SJSA1 (cell line): ENCODE results near the gene AEN. TPM values are rescaled to one million over a fixed set of nuclear protein-coding genes. Genes with fewer than 3 reads are reported as not detected.

Source experiments
- DNase-seq, 2 experiments: peaks; one replicate each; pipeline ENCODE4 v3.0.0-alpha.2; 2015 to 2020; ENCODE audit warnings: low spot score in 2 of 2, low read depth in 1 of 2
- H3K27ac ChIP-seq: fragments of 250-450 bp; sonication (Bioruptor Pico); 2 replicates; pipeline ENCODE4 v1.5.1; 2020; ENCODE audit warnings: mild to moderate bottlenecking, moderate library complexity
- H3K27me3 ChIP-seq: fragments of 250-450 bp; sonication (Bioruptor Pico); replicated peaks from 2 replicates; pipeline ENCODE4 v1.5.1; 2020; ENCODE audit warnings: mild to moderate bottlenecking, moderate library complexity
- H3K36me3 ChIP-seq: fragments of 250-450 bp; sonication (Bioruptor Pico); 2 replicates; pipeline ENCODE4 v1.5.1; 2020; ENCODE audit warnings: mild to moderate bottlenecking
- H3K4me1 ChIP-seq: fragments of 250-450 bp; sonication (Bioruptor Pico); replicated peaks from 2 replicates; pipeline ENCODE4 v1.6.1; 2021; ENCODE audit warnings: mild to moderate bottlenecking
- H3K4me3 ChIP-seq: fragments of 250-450 bp; sonication (Bioruptor Pico); 2 replicates; pipeline ENCODE4 v1.5.1; 2020; ENCODE audit warnings: mild to moderate bottlenecking
- H3K9me3 ChIP-seq: fragments of 250-450 bp; sonication (Bioruptor Pico); replicated peaks from 2 replicates; pipeline ENCODE4 v1.5.1; 2020; ENCODE audit warnings: mild to moderate bottlenecking
- total RNA-seq: library from RNA; depleted of rRNA; stranded (reverse); fragments of >200 nt; shearing (Covaris generic); gene quantifications from 2 replicates; pipeline ENCODE4 v1.2.3, GENCODE V29; 2014

The AEN gene
- total RNA-seq, 1 experiment from 2014 or later: 56.2 TPM

DNA sequence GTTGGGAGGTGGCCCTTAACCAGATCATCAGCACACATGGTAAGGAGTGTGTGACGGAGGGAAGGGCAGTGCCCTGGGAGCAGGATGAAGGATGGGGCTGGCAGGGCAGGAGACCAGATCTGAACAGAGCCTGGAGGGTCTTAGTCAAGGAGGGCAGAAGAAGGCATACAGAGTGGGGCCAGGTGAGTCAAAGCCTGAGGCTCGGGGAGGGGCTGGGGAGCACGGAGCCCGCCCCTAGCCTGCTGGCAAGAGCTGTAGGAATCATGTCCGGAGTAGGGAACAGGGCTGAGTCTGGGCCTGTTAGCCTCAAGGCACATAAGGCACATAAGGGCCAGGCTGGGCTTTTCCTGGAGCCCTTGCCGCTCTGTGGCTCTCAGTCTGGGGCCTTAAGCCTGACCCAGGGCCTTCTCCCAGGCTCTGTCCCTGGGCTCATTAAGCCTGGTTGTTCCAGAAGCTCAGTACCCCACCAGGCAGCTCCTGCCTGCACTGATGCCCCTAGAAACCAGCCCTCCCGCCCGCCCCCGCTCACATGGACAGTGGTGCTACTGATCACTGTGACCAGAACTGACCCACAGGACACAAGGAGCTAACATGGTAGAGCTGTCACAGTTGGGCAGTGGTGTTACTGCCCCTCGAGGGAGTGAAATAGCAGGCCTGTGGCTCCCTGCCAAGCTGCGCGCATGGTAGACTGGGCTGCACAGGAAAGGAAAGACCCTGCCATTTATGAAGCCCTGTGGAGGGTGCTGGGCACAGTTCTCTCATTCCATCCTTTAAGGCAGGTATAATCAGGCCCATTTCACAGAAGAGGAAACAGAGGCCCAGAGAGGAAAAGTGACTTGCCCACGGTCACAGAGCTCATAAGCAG lies 32.3 kb downstream of the AEN start:
- no peak for DNase-seq
- H3K4me1 ChIP-seq: peaks cover 17% of the 10 kb centered on the region
- H3K27ac ChIP-seq: no peak overlapping the region
- H3K27me3 ChIP-seq: no peaks in the 10 kb centered on the region
- no peaks in the 10 kb centered on the region for H3K9me3 ChIP-seq
- no peak overlapping the region for H3K4me3 ChIP-seq
- H3K36me3 ChIP-seq: no peaks in the 10 kb centered on the region

DNA sequence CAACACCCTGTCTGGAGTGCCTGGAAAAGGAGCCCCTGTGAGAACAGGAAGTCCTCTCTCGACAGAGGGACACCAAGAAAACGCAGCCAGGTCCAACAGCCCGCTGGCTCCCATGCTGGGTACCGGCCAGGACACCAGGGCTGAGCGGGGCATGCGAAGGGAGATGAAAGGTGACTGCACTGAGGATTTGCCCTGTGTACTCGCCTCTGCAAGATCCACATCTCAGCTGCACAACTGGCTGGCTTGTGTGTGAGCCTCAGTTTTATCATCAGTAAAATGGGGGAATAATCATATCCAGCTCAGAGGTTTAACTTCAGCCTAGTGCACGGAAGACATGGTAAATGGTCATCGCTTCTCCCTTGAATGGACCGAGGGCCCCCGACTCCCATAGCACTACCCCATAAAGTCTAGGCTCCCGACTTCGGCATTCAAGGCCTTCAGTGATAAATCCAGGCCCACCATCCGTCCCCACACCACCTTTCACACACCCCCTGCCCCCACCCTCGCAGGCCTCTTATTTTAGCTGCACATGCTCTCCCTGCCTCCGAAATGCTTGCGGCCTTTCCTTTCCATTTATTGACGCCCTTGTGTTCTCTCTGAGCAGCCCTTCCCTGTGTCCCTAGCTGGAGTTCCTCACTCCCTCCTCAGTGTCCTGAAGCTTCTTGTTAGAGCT lies 33.4 kb downstream of the AEN start:
- Histone ChIP-seq H3K9me3 (no peaks in the 10 kb centered on the region), H3K4me1 (peaks cover 7% of the 10 kb centered on the region), H3K27me3 (no peaks in the 10 kb centered on the region)

DNA sequence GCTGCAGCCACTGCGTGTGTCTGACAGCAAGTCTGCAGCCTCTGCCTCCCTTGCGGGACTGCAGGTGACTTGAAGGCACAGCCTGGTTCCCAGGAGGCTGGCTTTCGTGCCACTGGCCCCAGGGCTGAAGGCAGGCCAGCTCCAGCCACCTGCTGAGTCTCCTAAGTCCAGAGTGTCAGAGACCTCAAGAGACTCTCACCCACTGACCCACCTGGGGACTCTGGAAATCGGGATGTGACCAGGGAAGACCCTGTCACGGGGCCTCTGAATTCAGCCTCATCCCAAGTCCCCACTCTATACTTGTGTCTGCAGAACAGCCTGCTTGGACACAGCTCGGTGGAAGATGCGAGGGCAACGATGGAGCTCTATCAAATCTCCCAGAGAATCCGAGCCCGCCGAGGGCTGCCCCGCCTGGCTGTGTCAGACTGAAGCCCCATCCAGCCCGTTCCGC lies 34.0 kb downstream of the AEN start:
- no peak overlapping the region for H3K4me3 ChIP-seq
- H3K4me1 ChIP-seq: peaks cover 1% of the 10 kb centered on the region
- H3K36me3 ChIP-seq: no peaks in the 10 kb centered on the region
- no peak overlapping the region for H3K27ac ChIP-seq
- no peak for DNase-seq
- no peaks in the 10 kb centered on the region for H3K27me3 ChIP-seq
- no peaks in the 10 kb centered on the region for H3K9me3 ChIP-seq

More for the DNA sequence above, 33.4 kb downstream of the AEN start:
- Histone ChIP-seq H3K4me3 (no peak overlapping the region), H3K27ac (no peak overlapping the region), H3K36me3 (no peaks in the 10 kb centered on the region)
- DNase-seq: no peak

DNA sequence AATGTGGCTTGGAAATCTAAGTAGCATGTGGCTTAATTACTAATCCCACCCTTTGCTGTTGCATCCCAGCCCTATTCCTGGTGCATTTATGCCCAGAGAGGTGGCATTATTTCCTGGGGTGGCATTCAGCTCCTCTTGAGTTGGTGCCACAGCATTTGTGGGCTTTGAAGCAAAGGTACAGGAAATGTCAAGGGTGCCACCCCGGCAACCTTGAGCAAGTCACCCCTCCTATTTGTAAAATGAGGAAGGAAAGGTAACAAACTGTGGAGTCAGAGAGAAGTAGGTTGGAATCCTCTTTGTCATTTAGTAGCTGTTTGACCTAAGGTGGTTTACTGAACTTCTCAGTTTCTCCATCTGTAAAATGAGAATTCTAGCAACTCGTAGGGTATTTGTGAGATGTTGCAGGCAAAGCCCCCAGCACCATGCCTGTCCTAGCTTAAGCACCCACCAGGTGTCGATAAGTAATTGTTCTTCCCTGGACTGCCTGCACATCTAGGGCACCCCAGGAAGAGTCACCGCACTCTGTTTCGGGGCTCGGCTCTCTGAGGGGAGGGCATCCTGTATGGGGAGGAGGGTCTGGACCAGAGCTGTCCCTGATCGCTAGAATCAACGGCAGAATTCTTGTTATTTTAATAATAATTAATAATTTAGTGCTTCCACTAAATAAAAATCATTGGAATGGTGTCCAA lies 34.8 kb downstream of the AEN start:
- no peaks in the 10 kb centered on the region for H3K9me3 ChIP-seq
- H3K36me3 ChIP-seq: no peaks in the 10 kb centered on the region
- no peaks in the 10 kb centered on the region for H3K27me3 ChIP-seq
- no peak overlapping the region for H3K27ac ChIP-seq
- no peak overlapping the region for H3K4me3 ChIP-seq
- peaks cover 5% of the 10 kb centered on the region for H3K4me1 ChIP-seq
- no peak for DNase-seq

DNA sequence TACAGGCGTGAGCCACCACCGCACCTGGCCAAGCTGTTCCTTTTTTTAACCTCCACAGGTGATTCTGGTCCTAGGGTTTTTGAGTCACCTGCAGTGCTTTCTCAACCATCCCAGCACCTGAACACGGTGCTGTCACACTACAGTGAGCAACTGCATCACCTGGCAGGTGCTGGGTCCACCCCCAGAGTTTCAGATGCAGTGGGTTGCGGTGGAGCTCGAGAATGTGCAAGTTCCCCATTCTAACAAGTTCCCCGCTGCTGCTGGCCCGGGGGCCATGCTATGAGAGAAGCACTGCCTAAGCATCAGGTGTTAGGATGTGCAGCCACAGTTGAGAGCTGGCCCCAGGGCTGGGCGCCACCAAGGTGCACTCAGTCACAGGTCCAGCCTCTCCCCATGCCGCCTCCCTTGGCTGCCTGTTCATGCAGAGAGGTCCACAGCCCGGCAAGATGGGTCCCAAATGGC lies 35.7 kb downstream of the AEN start:
- DNase-seq: no peak
- Histone ChIP-seq H3K36me3 (no peaks in the 10 kb centered on the region), H3K27me3 (no peaks in the 10 kb centered on the region), H3K4me3 (no peak overlapping the region), H3K4me1 (peaks cover 11% of the 10 kb centered on the region), H3K27ac (no peak overlapping the region), H3K9me3 (no peaks in the 10 kb centered on the region)

DNA sequence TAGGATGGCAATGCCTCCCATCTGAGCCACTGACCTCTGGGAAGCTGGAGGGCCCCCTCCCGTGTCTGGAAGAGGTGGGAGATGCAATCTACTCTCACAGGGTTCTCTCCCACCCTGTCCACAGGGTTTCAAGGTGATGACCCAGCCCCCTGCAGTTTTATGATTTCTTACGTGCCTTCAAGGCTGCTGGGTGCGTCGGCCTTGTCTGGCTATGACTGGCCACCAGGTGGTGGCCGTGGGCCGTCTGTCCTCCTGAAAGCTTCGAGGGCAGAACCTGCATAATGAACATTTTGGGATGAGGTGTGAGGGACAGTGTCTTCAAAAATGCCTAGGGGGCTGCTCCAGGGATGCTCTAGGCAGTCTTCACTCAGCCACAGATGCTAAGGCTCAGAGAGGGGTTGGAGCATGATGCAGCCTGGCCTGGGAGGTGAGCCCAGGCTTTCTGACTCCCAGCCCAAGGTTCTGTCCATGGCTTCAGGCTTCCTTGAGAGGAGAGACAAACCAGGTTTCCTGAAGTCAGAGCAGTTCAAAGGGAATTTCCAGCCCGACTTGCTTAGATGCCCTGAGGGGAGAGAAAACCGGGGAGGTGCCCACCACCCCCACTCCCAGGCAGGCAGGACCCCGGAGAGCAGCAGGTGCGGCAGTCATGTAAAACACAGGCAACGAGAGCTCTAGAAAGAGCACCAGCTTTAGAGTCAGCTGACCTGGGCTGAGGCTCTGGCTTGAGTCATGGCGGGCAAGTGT lies 36.4 kb downstream of the AEN start:
- Histone ChIP-seq H3K9me3 (no peaks in the 10 kb centered on the region), H3K4me3 (no peak overlapping the region), H3K4me1 (peaks cover 13% of the 10 kb centered on the region), H3K36me3 (no peaks in the 10 kb centered on the region), H3K27ac (no peak overlapping the region), H3K27me3 (no peaks in the 10 kb centered on the region)
- DNase-seq: peak; percentile 26 to 31

DNA sequence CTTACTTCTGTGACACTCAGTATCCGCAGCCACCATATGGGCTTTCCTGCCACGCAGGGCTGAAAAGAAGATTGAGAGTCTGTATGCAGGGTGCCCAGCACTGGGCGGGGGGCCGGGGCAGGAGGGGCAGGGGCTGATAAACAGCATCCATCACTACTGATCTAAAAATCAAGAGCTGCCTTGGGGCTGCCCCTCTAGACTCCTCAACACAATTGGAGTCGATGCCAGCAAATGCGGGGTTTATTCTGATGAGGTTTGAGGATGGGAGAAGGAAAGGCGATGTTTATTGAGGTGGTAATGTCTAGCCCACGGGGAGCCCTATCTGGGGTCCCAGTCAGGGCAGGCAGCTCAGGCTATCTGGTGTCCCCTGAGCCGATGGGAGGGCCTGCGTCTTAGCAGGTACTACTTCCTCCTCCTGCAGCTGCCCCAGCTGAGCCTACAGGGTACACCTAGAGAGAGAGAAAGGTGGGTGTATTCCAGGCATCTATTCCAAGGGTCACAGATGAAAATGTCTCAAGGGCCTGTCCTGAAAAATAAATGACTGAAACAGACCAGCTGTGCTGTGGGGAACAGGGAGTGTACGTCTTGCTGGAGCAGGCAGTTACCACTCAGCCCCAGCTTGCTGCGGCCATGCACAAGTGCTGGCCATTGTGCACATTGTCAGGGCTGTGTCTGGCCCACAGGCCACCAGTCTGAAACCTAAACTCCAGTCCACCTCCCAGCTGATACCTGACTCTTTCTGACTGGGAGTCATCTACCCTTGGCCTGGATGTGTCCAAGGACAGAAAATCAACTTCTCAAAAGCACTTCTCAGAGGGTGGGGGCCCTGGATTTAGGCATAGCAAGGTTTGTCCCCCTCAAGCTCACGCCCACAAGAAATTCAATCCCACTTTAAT lies 37.2 kb downstream of the AEN start:
- Histone ChIP-seq H3K27ac (no peak overlapping the region), H3K4me3 (no peak overlapping the region), H3K36me3 (no peaks in the 10 kb centered on the region), H3K9me3 (no peaks in the 10 kb centered on the region), H3K4me1 (peaks cover 13% of the 10 kb centered on the region), H3K27me3 (no peaks in the 10 kb centered on the region)
- DNase-seq: no peak

DNA sequence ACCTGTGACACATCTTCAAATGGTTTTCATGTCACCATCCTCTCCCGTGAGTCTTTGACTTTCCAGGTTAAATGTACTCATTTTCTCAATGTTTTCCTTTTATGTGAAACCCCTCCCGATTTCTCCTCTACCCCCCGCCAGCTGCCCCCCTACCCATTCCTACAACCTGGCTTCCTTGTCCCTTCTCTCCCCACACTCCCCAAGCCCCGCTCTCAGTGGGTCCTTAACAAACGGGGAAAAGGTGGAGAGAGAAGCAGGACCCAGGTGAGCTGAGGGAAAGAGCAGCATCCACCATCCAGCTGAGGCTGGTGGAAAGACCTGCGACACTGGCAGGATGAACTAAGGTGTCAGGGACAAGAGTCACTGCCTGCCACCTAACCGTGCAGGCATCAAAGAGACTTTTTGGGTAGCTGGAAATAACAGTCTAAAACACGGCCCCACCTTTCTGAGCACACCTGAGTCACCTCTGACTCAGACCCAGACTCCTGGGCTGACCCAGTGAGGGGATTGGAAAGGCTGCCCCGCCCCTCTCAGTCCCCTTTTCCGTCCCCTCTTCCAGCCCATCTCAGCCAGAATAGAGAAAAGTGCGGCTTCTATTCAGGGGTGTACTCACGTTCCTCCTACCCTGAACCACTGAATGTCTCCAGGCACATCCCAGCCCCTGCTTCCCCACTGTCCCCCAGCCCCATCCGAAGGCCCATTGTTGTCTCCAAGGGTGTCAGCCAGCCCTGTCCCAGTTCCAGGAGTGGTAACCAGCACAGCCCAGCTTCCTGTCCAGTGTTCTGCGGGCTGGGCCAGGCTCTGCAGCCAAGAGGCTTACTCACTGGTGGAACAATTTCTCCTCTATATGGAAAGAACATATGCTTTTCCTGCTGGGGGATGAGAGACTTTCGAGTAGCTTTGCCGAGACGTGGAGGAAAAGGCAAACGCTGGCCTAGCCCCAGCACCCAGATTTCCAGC lies 38.1 kb downstream of the AEN start:
- no peaks in the 10 kb centered on the region for H3K9me3 ChIP-seq
- H3K27ac ChIP-seq: no peak overlapping the region
- no peak overlapping the region for H3K4me3 ChIP-seq
- H3K4me1 ChIP-seq: peaks cover 13% of the 10 kb centered on the region
- H3K36me3 ChIP-seq: no peaks in the 10 kb centered on the region
- no peaks in the 10 kb centered on the region for H3K27me3 ChIP-seq
- no peak for DNase-seq

DNA sequence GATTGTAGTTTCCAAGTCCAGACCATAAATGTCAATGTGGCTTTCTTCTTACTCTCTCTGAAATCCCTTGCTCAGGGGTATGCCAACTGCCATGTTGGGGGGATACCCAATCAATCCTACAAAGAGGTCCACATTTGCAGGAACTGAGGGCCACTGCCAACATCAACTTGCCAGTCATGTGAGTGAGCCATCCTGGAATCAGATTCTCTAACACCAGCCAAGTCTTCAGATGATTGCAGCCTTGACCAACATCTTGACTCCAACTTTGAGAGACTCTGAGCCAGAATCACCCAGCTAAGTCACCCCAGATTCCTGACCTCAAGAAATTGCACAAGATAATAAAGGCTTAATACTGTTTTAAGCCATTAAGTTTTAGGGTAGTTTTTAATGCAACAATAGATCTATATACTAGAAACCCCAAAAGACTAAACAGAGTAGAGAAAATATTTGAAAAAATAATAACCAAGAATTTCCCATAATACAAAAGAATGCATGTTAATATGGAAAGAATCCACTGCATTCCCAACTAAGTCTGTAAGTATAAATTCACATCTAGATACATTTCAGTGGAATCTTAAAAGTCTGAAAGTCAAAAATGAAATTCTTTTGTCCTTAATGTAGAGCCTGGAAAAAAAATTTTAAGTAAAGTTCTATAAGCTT lies 40.0 kb downstream of the AEN start:
- peak in 1 of 2 experiments; percentile 10 for DNase-seq
- Histone ChIP-seq H3K27me3 (no peaks in the 10 kb centered on the region), H3K36me3 (no peaks in the 10 kb centered on the region), H3K27ac (no peak overlapping the region), H3K4me1 (peaks cover 13% of the 10 kb centered on the region), H3K4me3 (no peak overlapping the region), H3K9me3 (no peaks in the 10 kb centered on the region)

DNA sequence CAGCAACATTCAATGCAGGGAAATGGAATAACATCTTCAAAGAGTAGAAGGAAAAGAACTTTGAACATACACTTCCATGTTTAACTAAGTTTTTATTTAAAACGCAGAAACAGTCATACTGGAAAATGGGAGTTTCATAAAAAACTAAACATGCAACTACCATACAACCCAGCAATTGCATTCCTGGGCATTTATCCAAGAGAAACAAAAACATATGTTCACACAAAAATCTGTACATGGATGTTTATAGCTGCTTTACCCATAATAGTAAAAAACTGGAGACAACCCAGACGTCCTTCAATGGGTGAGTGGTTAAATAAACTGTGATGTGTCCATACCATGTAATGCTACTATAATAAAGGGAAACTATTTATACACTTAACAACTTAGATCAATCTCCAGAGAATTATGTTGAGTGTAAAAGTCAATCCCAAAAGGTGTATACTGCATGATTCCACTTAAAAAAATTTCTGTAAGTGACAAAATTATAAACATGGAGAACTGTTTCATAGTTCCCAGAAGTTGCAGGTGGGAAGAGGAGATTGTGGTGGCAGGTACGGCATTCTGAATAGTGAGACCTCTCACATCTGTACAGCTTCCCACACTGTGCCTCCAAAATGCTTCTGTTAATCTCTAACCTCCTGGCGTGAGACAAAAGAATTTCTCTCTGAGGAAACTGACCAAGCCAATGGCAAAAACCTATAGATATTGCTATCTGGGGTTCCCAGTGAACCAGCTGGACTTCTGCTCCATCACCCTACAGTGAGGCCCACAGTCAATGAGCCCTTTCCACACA lies 40.8 kb downstream of the AEN start:
- H3K27ac ChIP-seq: no peak overlapping the region

DNA sequence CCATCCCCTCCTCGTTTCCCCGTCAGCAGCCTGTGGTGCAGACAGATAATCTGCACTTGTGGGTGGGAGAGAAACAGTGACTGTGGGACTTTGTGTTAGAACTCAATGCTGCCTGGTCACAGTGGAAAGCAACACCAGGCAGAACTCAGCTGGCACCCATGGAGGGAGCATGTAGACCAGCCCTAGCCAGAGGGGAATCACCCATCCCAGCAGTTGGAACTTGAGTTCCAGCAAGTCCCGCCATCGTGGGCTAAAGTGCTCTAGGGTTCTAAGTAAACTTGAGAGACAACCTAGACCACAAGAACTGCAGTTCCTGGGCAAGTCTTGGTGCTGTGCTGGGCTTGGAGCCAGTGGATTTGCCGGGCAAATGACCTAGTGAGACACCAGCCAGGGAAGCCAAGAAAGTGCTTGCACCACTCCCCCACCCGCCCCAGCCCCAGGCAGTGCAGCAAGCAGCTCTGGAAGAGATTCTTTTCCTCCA lies 42.0 kb downstream of the AEN start:
- Histone ChIP-seq H3K9me3 (no peaks in the 10 kb centered on the region), H3K36me3 (no peaks in the 10 kb centered on the region), H3K27ac (no peak overlapping the region), H3K27me3 (no peaks in the 10 kb centered on the region), H3K4me3 (no peak overlapping the region), H3K4me1 (peaks cover 13% of the 10 kb centered on the region)
- no peak for DNase-seq

More for the DNA sequence above, 40.8 kb downstream of the AEN start:
- Histone ChIP-seq H3K4me3 (no peak overlapping the region), H3K4me1 (peaks cover 13% of the 10 kb centered on the region), H3K36me3 (no peaks in the 10 kb centered on the region), H3K9me3 (no peaks in the 10 kb centered on the region), H3K27me3 (no peaks in the 10 kb centered on the region)
- no peak for DNase-seq
